Fibroblast of lung (primary cell): ENCODE data around the gene KRTAP22-1.

Source experiments
- CTCF ChIP-seq, 2 donors: IDR thresholded peaks in 1 of 2; conservative IDR thresholded peaks in 1 of 2; 1 replicate in 1 of 2; 2 replicates in 1 of 2; pipeline ENCODE4 v1.5.1; 2011 to 2012; ENCODE audit warnings: low read length in 2 of 2, control low read depth in 1 of 2, inconsistent platforms in 1 of 2, low read depth in 1 of 2, mild to moderate bottlenecking in 1 of 2
- EZH2 ChIP-seq: IDR thresholded peaks from 2 replicates; pipeline ENCODE4 v1.5.1; 2012; ENCODE audit warnings: low read length, control low read depth, mild to moderate bottlenecking; ENCODE audit errors: missing control alignments

- TF ChIP-seq CTCF (conservative IDR thresholded peaks at IDR 0.05 in 1 of 2, IDR thresholded peaks at IDR 0.05 in 1 of 2; ENCODE audit: low read depth in 1 of 2, low read length in 2 of 2) (no peak), EZH2 (no peak)
Observed at GRCh38 chr21:30563630-30564029, 37.3 kb upstream of the KRTAP22-1 start.
